Suprapubic skin (tissue), 4 donors: ENCODE results near the gene PRKAG2.

Experiments used
- CTCF ChIP-seq, 2 donors: fragments of 200-600 bp in 1 of 2; fragments of 450-650 bp in 1 of 2; sonication (generic) in 1 of 2; IDR thresholded peaks; one replicate each; pipeline ENCODE4 v1.5.1; 2016 to 2019; ENCODE audit warnings: antibody characterized with exemption in 2 of 2, mild to moderate bottlenecking in 1 of 2, moderate library complexity in 1 of 2
- POLR2A ChIP-seq, 2 donors: fragments of 450-650 bp; IDR thresholded peaks; one replicate each; pipeline ENCODE4 v1.6.1; 2017; ENCODE audit warnings: antibody characterized with exemption in 2 of 2, mild to moderate bottlenecking in 2 of 2, moderate library complexity in 2 of 2
- POLR2AphosphoS5 ChIP-seq, 3 donors: sonication (generic); formaldehyde crosslinking; IDR thresholded peaks; one replicate each; pipeline ENCODE4 v1.6.1; 2017; ENCODE audit warnings: antibody characterized with exemption in 3 of 3

GRCh38 chr7:151729521-151729921 is 147.4 kb downstream of the PRKAG2 start:
- TF ChIP-seq POLR2AphosphoS5 (IDR thresholded peaks at IDR 0.05), result no peak
- no peak for TF ChIP-seq CTCF (IDR thresholded peaks at IDR 0.05)
- no peak for TF ChIP-seq POLR2A (IDR thresholded peaks at IDR 0.05)
